ENCODE results near the gene MAP3K20.

DNA sequence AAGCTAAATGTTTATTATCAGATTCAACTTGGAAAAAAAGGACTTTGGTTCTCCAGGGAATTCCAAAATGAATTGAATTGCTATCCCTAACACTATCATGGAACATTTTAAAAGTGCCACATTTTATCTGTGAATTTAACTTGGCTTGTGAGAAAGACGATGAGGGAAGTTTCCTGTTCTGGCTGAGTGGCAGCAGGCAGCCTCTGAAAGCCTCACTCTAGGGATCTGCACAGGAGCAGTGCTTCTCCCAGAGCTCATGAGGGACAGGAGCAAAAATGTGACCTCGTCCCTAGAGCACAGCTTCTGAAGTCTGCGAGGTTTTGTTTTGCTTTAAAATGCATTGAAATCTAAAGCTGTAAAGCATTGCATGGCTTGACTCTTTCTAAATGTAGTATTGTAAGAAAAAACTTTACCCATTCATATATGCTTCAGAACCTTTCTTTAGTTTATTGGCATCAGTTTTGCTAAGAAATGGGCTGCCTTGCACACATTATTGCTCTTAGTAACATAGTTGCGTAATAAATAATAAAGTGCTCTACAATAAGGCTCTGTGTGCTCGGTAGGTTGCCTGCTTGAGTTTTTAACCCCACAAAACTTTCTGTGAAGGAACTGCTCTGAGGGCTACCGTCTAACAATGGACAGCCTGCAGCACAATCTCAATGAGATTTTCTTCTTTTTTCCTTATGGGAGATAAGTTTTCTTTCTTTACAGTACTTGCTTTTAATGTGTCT lies 142.8 kb downstream of the MAP3K20 start:
- TF ChIP-seq, protein P1, sequence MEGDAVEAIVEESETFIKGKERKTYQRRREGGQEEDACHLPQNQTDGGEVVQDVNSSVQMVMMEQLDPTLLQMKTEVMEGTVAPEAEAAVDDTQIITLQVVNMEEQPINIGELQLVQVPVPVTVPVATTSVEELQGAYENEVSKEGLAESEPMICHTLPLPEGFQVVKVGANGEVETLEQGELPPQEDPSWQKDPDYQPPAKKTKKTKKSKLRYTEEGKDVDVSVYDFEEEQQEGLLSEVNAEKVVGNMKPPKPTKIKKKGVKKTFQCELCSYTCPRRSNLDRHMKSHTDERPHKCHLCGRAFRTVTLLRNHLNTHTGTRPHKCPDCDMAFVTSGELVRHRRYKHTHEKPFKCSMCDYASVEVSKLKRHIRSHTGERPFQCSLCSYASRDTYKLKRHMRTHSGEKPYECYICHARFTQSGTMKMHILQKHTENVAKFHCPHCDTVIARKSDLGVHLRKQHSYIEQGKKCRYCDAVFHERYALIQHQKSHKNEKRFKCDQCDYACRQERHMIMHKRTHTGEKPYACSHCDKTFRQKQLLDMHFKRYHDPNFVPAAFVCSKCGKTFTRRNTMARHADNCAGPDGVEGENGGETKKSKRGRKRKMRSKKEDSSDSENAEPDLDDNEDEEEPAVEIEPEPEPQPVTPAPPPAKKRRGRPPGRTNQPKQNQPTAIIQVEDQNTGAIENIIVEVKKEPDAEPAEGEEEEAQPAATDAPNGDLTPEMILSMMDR (IDR thresholded peaks at IDR 0.05): no peak
- TF ChIP-seq EP300 (IDR thresholded peaks at IDR 0.05; ENCODE audit: low read depth): no peak
- no peak for TF ChIP-seq POLR2A (IDR thresholded peaks at IDR 0.05)
- no peak for TF ChIP-seq POLR2AphosphoS5 (IDR thresholded peaks at IDR 0.05)

Data from transverse colon (tissue), 4 donors.